B cell (primary cell): Measurements from ENCODE around the gene MC1R. TPM values are rescaled to one million over a fixed set of nuclear protein-coding genes. Genes with fewer than 3 reads are reported as not detected.
"Not testable (repeated sequence)": the region's sequence is repeated elsewhere in the genome, so short reads cannot be mapped to it uniquely, and the experiment has no call there.

Source experiments
- ATAC-seq: fragments of 200-7000 bp; cut with Tn5 transposase; one replicate; pipeline ENCODE4 v1.10.0; 2021; ENCODE audit warnings: low read depth, mild to moderate bottlenecking, moderate number of reproducible peaks, moderate library complexity
- CTCF ChIA-PET: fragments of 350-600 bp; sonication (Branson Sonifier 250); formaldehyde crosslinking; loops from one replicate; lab custom pipeline; 2021; ENCODE audit warnings: antibody characterized with exemption, inconsistent platforms; lab: Charles Lee
- POLR2A ChIA-PET: fragments of 350-600 bp; sonication (Branson Sonifier 250); formaldehyde crosslinking; loops from one replicate; lab custom pipeline; 2021; ENCODE audit warnings: antibody characterized with exemption; lab: Charles Lee
- DNase-seq: peaks from one replicate; pipeline ENCODE4 v3.0.0; 2013
- H2AFZ ChIP-seq: 2 replicates; pipeline ENCODE4 v1.6.1; 2012; ENCODE audit warnings: mild to moderate bottlenecking, low read depth, low read length; ENCODE audit not compliant: insufficient read depth, poor library complexity, severe bottlenecking
- H3K27ac ChIP-seq, 2 donors: 1 replicate in 1 of 2; 2 replicates in 1 of 2; pipeline ENCODE4 v1.5.1; 2012 to 2013; ENCODE audit warnings: low read length in 2 of 2, mild to moderate bottlenecking in 2 of 2, moderate library complexity in 1 of 2
- H3K27me3 ChIP-seq, 4 experiments: fragments of 200-600 bp in 1 of 4; sonication (generic) in 1 of 4; replicated peaks in 1 of 4; 1 replicate in 2 of 4; 2 replicates in 2 of 4; pipeline versions ENCODE4 v1.6.1 to v1.7.0; 2013 to 2016; ENCODE audit warnings: low read length in 3 of 4, mild to moderate bottlenecking in 2 of 4, mixed read lengths in 1 of 4, moderate library complexity in 1 of 4; ENCODE audit not compliant: insufficient read depth in 4 of 4, control insufficient read depth in 3 of 4; ENCODE audit errors: control extremely low read depth in 1 of 4
- H3K36me3 ChIP-seq, 2 experiments: replicated peaks in 1 of 2; 1 replicate in 1 of 2; 2 replicates in 1 of 2; pipeline versions ENCODE4 v1.6.1 to v1.7.1; 2013; ENCODE audit warnings: low read length in 1 of 2; ENCODE audit not compliant: insufficient read depth in 2 of 2, control insufficient read depth in 1 of 2; ENCODE audit errors: control extremely low read depth in 1 of 2, extremely low read depth in 1 of 2
- H3K4me1 ChIP-seq, 2 donors: fragments of 200-600 bp in 1 of 2; sonication (generic) in 1 of 2; 1 replicate in 1 of 2; 2 replicates in 1 of 2; pipeline versions ENCODE4 v1.5.1 to v1.6.1; 2013 to 2017; ENCODE audit warnings: low read length in 2 of 2; ENCODE audit not compliant: control insufficient read depth in 2 of 2, insufficient read depth in 2 of 2
- H3K4me2 ChIP-seq: replicated peaks from 2 replicates; pipeline ENCODE3; 2012; ENCODE audit warnings: mild to moderate bottlenecking, low read depth, low read length; ENCODE audit not compliant: poor library complexity, severe bottlenecking
- H3K4me3 ChIP-seq, 5 experiments: fragments of 200-600 bp in 1 of 5; sonication (generic) in 1 of 5; 1 replicate in 3 of 5; 2 replicates in 2 of 5; pipeline versions ENCODE4 v1.5.1 to v1.7.0; 2011 to 2016; ENCODE audit warnings: low read length in 4 of 5, mild to moderate bottlenecking in 4 of 5, low read depth in 2 of 5, control low read depth in 1 of 5, moderate library complexity in 1 of 5; ENCODE audit not compliant: insufficient read depth in 1 of 5; ENCODE audit errors: control extremely low read depth in 1 of 5, extremely low read depth in 1 of 5
- H3K79me2 ChIP-seq: fragments of 200-600 bp; sonication (generic); one replicate; pipeline ENCODE4 v1.6.0; 2016; ENCODE audit warnings: low read length; ENCODE audit not compliant: control insufficient read depth, insufficient read depth
- H3K9ac ChIP-seq: fragments of 200-600 bp; sonication (generic); 2 replicates; pipeline ENCODE4 v1.6.1; 2017; ENCODE audit warnings: mild to moderate bottlenecking, low read length, moderate library complexity
- H3K9me3 ChIP-seq, 3 donors: one replicate each; pipeline versions ENCODE4 v1.6.1 to v1.7.1; 2013; ENCODE audit warnings: low read length in 2 of 3; ENCODE audit not compliant: control insufficient read depth in 2 of 3, insufficient read depth in 1 of 3; ENCODE audit errors: control extremely low read depth in 1 of 3
- H4K20me1 ChIP-seq: 2 replicates; pipeline ENCODE4 v1.6.0; 2012; ENCODE audit warnings: mild to moderate bottlenecking, low read length; ENCODE audit not compliant: insufficient read depth, control insufficient read depth, poor library complexity, severe bottlenecking
- H3K27ac Mint-ChIP-seq: one replicate; pipeline ENCODE4 v1.8.0; 2021; ENCODE audit warnings: mixed read lengths
- H3K27me3 Mint-ChIP-seq: one replicate; pipeline ENCODE4 v1.8.0; 2021; ENCODE audit warnings: mixed read lengths
- H3K4me1 Mint-ChIP-seq: one replicate; pipeline ENCODE4 v1.8.0; 2021; ENCODE audit warnings: mixed read lengths
- H3K4me3 Mint-ChIP-seq: one replicate; pipeline ENCODE4 v1.8.0; 2021; ENCODE audit warnings: mixed read lengths
- H3K9me3 Mint-ChIP-seq: one replicate; pipeline ENCODE4 v1.8.0; 2022; ENCODE audit warnings: mixed read lengths; ENCODE audit not compliant: insufficient read depth
- EZH2 ChIP-seq: IDR thresholded peaks from 2 replicates; pipeline ENCODE4 v1.6.1; 2012; ENCODE audit warnings: borderline replicate concordance, low read depth, mild to moderate bottlenecking, moderate library complexity, low read length; ENCODE audit not compliant: insufficient read depth, poor library complexity, severe bottlenecking
- WGBS: methylation state at CpG from one replicate; pipeline ENCODE4 v1.1.5; 2013; ENCODE audit warnings: missing lambda C conversion rate; ENCODE audit not compliant: insufficient coverage; 5-methylcytosine and 5-hydroxymethylcytosine counted together
- intact Hi-C: fragments of 100-400 bp; cut with micrococcal nuclease; formaldehyde crosslinking; loops from one replicate; pipeline ENCODE4 v1.10.0; 2022
- polyA plus RNA-seq: library from polyadenylated mRNA; depleted of rRNA; stranded (reverse); fragments of >200 nt; gene quantifications from 2 replicates; pipeline ENCODE4 v1.2.3, GENCODE V29; 2012
- total RNA-seq, 2 donors: library from RNA; stranded (reverse); fragments of 120-200 nt in 1 of 2; gene quantifications; 1 replicate in 1 of 2; 2 replicates in 1 of 2; pipeline versions ENCODE4 v1.2.3 to v1.2.4, GENCODE V29; 2013 to 2022
- TF ChIP-seq, protein P1 (sequence below): fragments of 200-600 bp; IDR thresholded peaks from one replicate; pipeline ENCODE4 v1.8.0; 2022; ENCODE audit warnings: antibody characterized with exemption, mild to moderate bottlenecking

MC1R gene
- total and polyA plus RNA-seq, 2 donors (not counting 1 experiment from before 2014, with no cell fraction given) = 13.2 to 15.2 TPM

DNA sequence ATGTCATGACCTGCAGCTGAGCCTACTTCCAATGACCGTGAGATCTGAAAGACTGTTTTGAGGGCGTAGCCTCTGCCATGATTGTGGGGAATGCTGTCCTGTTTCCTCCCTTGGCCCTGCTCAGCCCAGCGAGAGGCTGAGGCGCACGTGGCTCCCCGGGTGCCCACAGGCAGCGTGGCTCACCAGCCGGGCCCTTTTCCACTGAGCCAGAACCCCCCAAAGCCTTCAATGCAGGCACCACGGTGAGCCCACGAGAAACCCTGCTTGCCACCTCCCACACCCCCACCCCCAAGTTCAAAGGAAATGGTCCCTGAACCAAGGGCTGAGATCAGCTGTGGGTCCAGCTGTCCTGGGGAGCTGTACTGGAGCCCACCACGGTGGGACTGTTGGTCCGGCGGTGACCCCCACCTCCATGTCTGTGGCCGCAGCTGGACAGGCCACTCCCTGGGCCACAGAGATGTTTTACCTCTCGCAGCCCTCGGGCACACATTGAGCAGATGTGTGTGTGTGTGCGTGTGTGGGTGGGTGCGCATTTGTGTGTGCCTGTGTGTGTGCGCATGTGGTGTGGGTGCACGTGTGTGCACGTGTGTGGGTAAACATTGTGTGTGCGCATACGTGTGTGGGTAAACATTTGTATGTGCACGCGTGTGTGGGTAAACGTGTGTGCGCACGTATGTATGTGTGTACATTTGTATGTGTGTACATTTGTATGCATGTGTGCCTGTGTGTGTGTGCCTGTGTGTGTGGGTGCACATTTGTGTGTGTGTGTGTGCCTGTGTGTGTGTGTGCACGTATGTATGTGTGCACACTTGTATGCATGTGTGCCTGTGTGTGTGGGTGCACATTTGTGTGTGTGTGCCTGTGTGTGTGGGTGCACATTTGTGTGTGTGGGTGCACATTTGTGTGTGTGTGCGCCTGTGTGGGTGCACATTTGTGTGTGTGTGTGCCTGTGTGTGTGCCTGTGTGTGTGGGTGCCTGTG lies 5.0 kb upstream of the MC1R start:
- Histone ChIP-seq H3K4me2 (no peak overlapping the region), H3K79me2 (no peaks in the 10 kb centered on the region), H3K4me1 (peaks cover 13 to 21% of the 10 kb centered on the region in 2 donors), H3K27ac (no peak overlapping the region), H2AFZ (no peak overlapping the region), H3K9ac (no peak overlapping the region), H3K4me3 (no peak overlapping the region), H3K9me3 (no peaks in the 10 kb centered on the region), H4K20me1 (peaks cover 25% of the 10 kb centered on the region), H3K27me3 (peaks cover 0 to 4% (median 2%) of the 10 kb centered on the region in 4 experiments), H3K36me3 (peaks cover 0 to 13% of the 10 kb centered on the region in 2 experiments)
- peaks cover 2% of the 10 kb centered on the region for H3K27me3 Mint-ChIP-seq
- no peak overlapping the region for H3K4me3 Mint-ChIP-seq
- DNase-seq (no peak), ATAC-seq (no peak)
- no peaks in the 10 kb centered on the region for H3K9me3 Mint-ChIP-seq
- TF ChIP-seq, protein P1, sequence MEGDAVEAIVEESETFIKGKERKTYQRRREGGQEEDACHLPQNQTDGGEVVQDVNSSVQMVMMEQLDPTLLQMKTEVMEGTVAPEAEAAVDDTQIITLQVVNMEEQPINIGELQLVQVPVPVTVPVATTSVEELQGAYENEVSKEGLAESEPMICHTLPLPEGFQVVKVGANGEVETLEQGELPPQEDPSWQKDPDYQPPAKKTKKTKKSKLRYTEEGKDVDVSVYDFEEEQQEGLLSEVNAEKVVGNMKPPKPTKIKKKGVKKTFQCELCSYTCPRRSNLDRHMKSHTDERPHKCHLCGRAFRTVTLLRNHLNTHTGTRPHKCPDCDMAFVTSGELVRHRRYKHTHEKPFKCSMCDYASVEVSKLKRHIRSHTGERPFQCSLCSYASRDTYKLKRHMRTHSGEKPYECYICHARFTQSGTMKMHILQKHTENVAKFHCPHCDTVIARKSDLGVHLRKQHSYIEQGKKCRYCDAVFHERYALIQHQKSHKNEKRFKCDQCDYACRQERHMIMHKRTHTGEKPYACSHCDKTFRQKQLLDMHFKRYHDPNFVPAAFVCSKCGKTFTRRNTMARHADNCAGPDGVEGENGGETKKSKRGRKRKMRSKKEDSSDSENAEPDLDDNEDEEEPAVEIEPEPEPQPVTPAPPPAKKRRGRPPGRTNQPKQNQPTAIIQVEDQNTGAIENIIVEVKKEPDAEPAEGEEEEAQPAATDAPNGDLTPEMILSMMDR = no peak
- no peak for TF ChIP-seq EZH2
- POLR2A ChIA-PET = no interaction called here
- H3K4me1 Mint-ChIP-seq = peaks cover 21% of the 10 kb centered on the region
- WGBS = 91% methylated on average over 29 of the region's 30 CpGs
- intact Hi-C loops = no loop called here
- CTCF ChIA-PET = no interaction called here
- peak overlapping the region; percentile 53 for H3K27ac Mint-ChIP-seq

GRCh38 chr16:89914642-89915285 lies 3.9 kb upstream of the MC1R start:
- H3K4me3 Mint-ChIP-seq, H3K27ac ChIP-seq, H3K9ac ChIP-seq, H3K9me3 ChIP-seq, CTCF ChIA-PET, H3K79me2 ChIP-seq, H2AFZ ChIP-seq, DNase-seq, ATAC-seq, H3K9me3 Mint-ChIP-seq, H3K4me3 ChIP-seq, POLR2A ChIA-PET, H3K4me2 ChIP-seq, H3K36me3 ChIP-seq, H3K27me3 Mint-ChIP-seq, intact Hi-C loops: not testable (repeated sequence)
- peaks cover 23% of the 10 kb centered on the region for H3K4me1 Mint-ChIP-seq
- H3K4me1 ChIP-seq = peaks cover 17 to 28% of the 10 kb centered on the region in 2 donors
- H3K27me3 ChIP-seq = peaks cover 0 to 14% (median 6%) of the 10 kb centered on the region in 4 experiments
- H3K27ac Mint-ChIP-seq = peak overlapping the region; percentile 3
- peaks cover 18% of the 10 kb centered on the region for H4K20me1 ChIP-seq
- WGBS = 75% methylated on average over 5 of the region's 11 CpGs
